GM23338 (cell line): ENCODE data around the gene FASN. TPM values are rescaled to one million over a fixed set of nuclear protein-coding genes. Genes with fewer than 3 reads are reported as not detected.

ENCODE experiments used
- ATAC-seq: fragments of 200-7000 bp; cut with Tn5 transposase; 3 replicates; pipeline ENCODE4 v1.9.1; 2020
- DNase-seq: peaks from one replicate; pipeline ENCODE4 v3.0.0-alpha.2; 2015; ENCODE audit warnings: low spot score
- H2AFZ ChIP-seq: fragments of 200-600 bp; sonication (generic); 2 replicates; pipeline ENCODE4 v1.8.0; 2016; ENCODE audit warnings: antibody characterized with exemption, mild to moderate bottlenecking, moderate library complexity
- H3F3A ChIP-seq: fragments of 200-600 bp; sonication (generic); replicated peaks from 2 replicates; pipeline ENCODE4 v1.8.0; 2017; ENCODE audit warnings: antibody characterized with exemption, mixed run types, low read depth
- H3K27ac ChIP-seq: fragments of 200-600 bp; sonication (generic); 2 replicates; pipeline ENCODE4 v1.6.1; 2016; ENCODE audit warnings: low read depth
- H3K27me3 ChIP-seq: fragments of 200-600 bp; sonication (generic); 2 replicates; pipeline ENCODE4 v1.8.0; 2016; ENCODE audit warnings: mild to moderate bottlenecking, mixed run types, moderate library complexity; ENCODE audit not compliant: insufficient read depth
- H3K36me3 ChIP-seq: fragments of 200-600 bp; sonication (generic); 2 replicates; pipeline ENCODE4 v1.8.0; 2016; ENCODE audit warnings: mild to moderate bottlenecking; ENCODE audit not compliant: insufficient read depth
- H3K4me1 ChIP-seq: fragments of 200-600 bp; sonication (generic); 2 replicates; pipeline ENCODE4 v1.8.0; 2016; ENCODE audit warnings: mild to moderate bottlenecking, moderate library complexity; ENCODE audit not compliant: insufficient read depth
- H3K4me2 ChIP-seq: fragments of 200-600 bp; sonication (generic); 2 replicates; pipeline ENCODE4 v1.7.1; 2017; ENCODE audit warnings: mixed run types
- H3K4me3 ChIP-seq: fragments of 200-600 bp; sonication (generic); 2 replicates; pipeline ENCODE4 v1.6.1; 2016; ENCODE audit warnings: mixed run types
- H3K79me2 ChIP-seq: fragments of 200-600 bp; sonication (generic); replicated peaks from 2 replicates; pipeline ENCODE4 v1.8.0; 2017; ENCODE audit warnings: mild to moderate bottlenecking; ENCODE audit not compliant: insufficient read depth
- H3K9me2 ChIP-seq: fragments of 200-600 bp; sonication (generic); 2 replicates; pipeline ENCODE4 v1.8.0; 2017; ENCODE audit not compliant: insufficient read depth
- H4K20me1 ChIP-seq: fragments of 200-600 bp; sonication (generic); replicated peaks from 2 replicates; pipeline ENCODE4 v1.8.0; 2017; ENCODE audit warnings: mild to moderate bottlenecking; ENCODE audit not compliant: insufficient read depth
- H3K27ac Mint-ChIP-seq: 2 replicates; pipeline ENCODE4 v1.8.0; 2020; ENCODE audit warnings: inconsistent platforms, mild to moderate bottlenecking, moderate library complexity, mixed read lengths
- H3K27me3 Mint-ChIP-seq: 3 replicates; pipeline ENCODE4 v1.8.0; 2022; ENCODE audit warnings: low read depth, mild to moderate bottlenecking, moderate library complexity, mixed read lengths, inconsistent platforms; ENCODE audit not compliant: insufficient read depth, poor library complexity
- H3K36me3 Mint-ChIP-seq: 3 replicates; pipeline ENCODE4 v1.8.0; 2021; ENCODE audit warnings: low read depth, mild to moderate bottlenecking, inconsistent platforms, moderate library complexity, mixed read lengths
- H3K4me1 Mint-ChIP-seq: 3 replicates; pipeline ENCODE4 v1.8.0; 2020; ENCODE audit warnings: mild to moderate bottlenecking, inconsistent platforms, mixed read lengths
- H3K4me3 Mint-ChIP-seq: 3 replicates; pipeline ENCODE4 v1.8.0; 2021; ENCODE audit warnings: moderate library complexity, mild to moderate bottlenecking, inconsistent platforms, mixed read lengths
- H3K9me3 Mint-ChIP-seq: 3 replicates; pipeline ENCODE4 v1.8.0; 2020; ENCODE audit warnings: moderate library complexity, mild to moderate bottlenecking, inconsistent platforms, mixed read lengths
- CREB1 ChIP-seq: fragments of 250-450 bp; sonication (Bioruptor Pico); IDR thresholded peaks from 2 replicates; pipeline ENCODE4 v1.5.0; 2020; ENCODE audit warnings: low read depth, mild to moderate bottlenecking, moderate library complexity
- CTCF ChIP-seq, 2 experiments: fragments of 200-600 bp in 1 of 2; sonication (generic) in 1 of 2; conservative IDR thresholded peaks; 2 replicates each; pipeline versions ENCODE4 v1.5.1 to v1.6.1; 2016 to 2017; ENCODE audit warnings: antibody characterized with exemption in 2 of 2, low read depth in 2 of 2, mild to moderate bottlenecking in 2 of 2, moderate library complexity in 1 of 2
- ETS1 ChIP-seq: IDR thresholded peaks from 2 replicates; pipeline ENCODE4 v1.6.1; 2016; ENCODE audit warnings: antibody characterized with exemption
- EZH2 ChIP-seq: fragments of 200-600 bp; sonication (generic); IDR thresholded peaks from one replicate; pipeline ENCODE4 v1.8.0; 2017; ENCODE audit warnings: antibody characterized with exemption, mild to moderate bottlenecking, low read depth; ENCODE audit not compliant: unreplicated experiment
- EZH2phosphoT487 ChIP-seq: fragments of 200-600 bp; sonication (generic); IDR thresholded peaks from one replicate; pipeline ENCODE4 v1.8.1; 2018; ENCODE audit warnings: antibody characterized with exemption; ENCODE audit not compliant: unreplicated experiment
- JUNB ChIP-seq: IDR thresholded peaks from one replicate; pipeline ENCODE4 v1.6.1; 2016; ENCODE audit warnings: antibody characterized with exemption; ENCODE audit not compliant: unreplicated experiment
- NANOG ChIP-seq: IDR thresholded peaks from 2 replicates; pipeline ENCODE4 v1.6.1; 2016; ENCODE audit warnings: antibody characterized with exemption, borderline replicate concordance
- POLR2AphosphoS5 ChIP-seq: IDR thresholded peaks from 2 replicates; pipeline ENCODE4 v1.6.1; 2016; ENCODE audit warnings: antibody characterized with exemption, low read depth
- REST ChIP-seq: IDR thresholded peaks from one replicate; pipeline ENCODE4 v1.6.1; 2018; ENCODE audit warnings: antibody characterized with exemption; ENCODE audit not compliant: unreplicated experiment
- STAT1 ChIP-seq: IDR thresholded peaks from one replicate; pipeline ENCODE4 v1.6.1; 2016; ENCODE audit warnings: antibody characterized with exemption; ENCODE audit not compliant: unreplicated experiment
- ZNF114 ChIP-seq: fragments of 250-450 bp; sonication (Bioruptor Pico); IDR thresholded peaks from 2 replicates; pipeline ENCODE4 v1.5.0; 2020; ENCODE audit warnings: mild to moderate bottlenecking, moderate library complexity
- ZNF331 ChIP-seq: fragments of 250-450 bp; sonication (Bioruptor Pico); IDR thresholded peaks from 2 replicates; pipeline ENCODE4 v1.5.0; 2020; ENCODE audit warnings: low read depth, mild to moderate bottlenecking, moderate library complexity
- ZNF462 ChIP-seq: fragments of 250-450 bp; sonication (Bioruptor Pico); IDR thresholded peaks from 2 replicates; pipeline ENCODE4 v1.5.0; 2020; ENCODE audit warnings: mild to moderate bottlenecking, moderate library complexity
- polyA plus RNA-seq: library from polyadenylated mRNA; unstranded; fragments of >200 nt; fragmentation: Nextera tagmentation; extraction: Ambion mirVana; gene quantifications from 2 replicates; pipeline ENCODE4 v1.2.1, GENCODE V29; 2016
- total RNA-seq: library from RNA; depleted of rRNA; stranded (reverse); fragments of >200 nt; shearing (Covaris generic); gene quantifications from 2 replicates; pipeline ENCODE4 v1.2.3, GENCODE V29; 2014

Gene FASN
- total and polyA plus RNA-seq, 2 experiments from 2014 or later: 120 to 849 TPM

- H3K27ac ChIP-seq: no peak overlapping the region
- Mint-ChIP-seq H3K36me3 (peaks cover 18% of the 10 kb centered on the region), H3K4me1 (no peaks in the 10 kb centered on the region; the same call in 2 of the 3 replicates), H3K27me3 (peaks cover 13% of the 10 kb centered on the region), H3K9me3 (no peaks in the 10 kb centered on the region), H3K27ac (no peak overlapping the region), H3K4me3 (peak overlapping the region; percentile 86)
- peak overlapping the region; percentile 74 for H3K4me3 ChIP-seq
- no peak overlapping the region for H2AFZ ChIP-seq
- no peak for TF ChIP-seq ZNF331
- no peak for TF ChIP-seq POLR2AphosphoS5
- no peak for TF ChIP-seq EZH2
- TF ChIP-seq ZNF462 (CRISPR knock-in tag): no peak
- no peak for TF ChIP-seq STAT1
- TF ChIP-seq CREB1: no peak
- TF ChIP-seq NANOG: no peak
- TF ChIP-seq ZNF114: no peak
- TF ChIP-seq ETS1: no peak
- TF ChIP-seq CTCF (conservative IDR thresholded peaks at IDR 0.05; ENCODE audit: low read depth in 2 of 2): no peak
- TF ChIP-seq EZH2phosphoT487: no peak
- TF ChIP-seq JUNB: no peak
- TF ChIP-seq REST: no peak
- H3F3A ChIP-seq: 0 out of 2 replicates have a peak, but pooled peaks cover 6% of the 10 kb centered on the region
- no peaks in the 10 kb centered on the region for H3K27me3 ChIP-seq
- H3K4me2 ChIP-seq: peak overlapping the region; percentile 89
- peaks cover under 1% of the 10 kb centered on the region; the same call in 1 of the 2 replicates for H3K36me3 ChIP-seq
- peak; percentile 41 for ATAC-seq
- H3K79me2 ChIP-seq: peaks cover 9% of the 10 kb centered on the region; the same call in 1 of the 2 replicates
- peaks cover 8% of the 10 kb centered on the region; the same call in 1 of the 2 replicates for H4K20me1 ChIP-seq
- no peaks in the 10 kb centered on the region for H3K9me2 ChIP-seq
- no peak for DNase-seq
- H3K4me1 ChIP-seq: no peaks in the 10 kb centered on the region
Observed at GRCh38 chr17:82050761-82051641, 47.0 kb downstream of the FASN start.
